T-cell (primary cell): ENCODE results near the gene GYG2. TPM values are rescaled to one million over a fixed set of nuclear protein-coding genes. Genes with fewer than 3 reads are reported as not detected.
A peak's percentile ranks its signal among the peaks of the same experiment; 100 is the strongest.
"Not testable (repeated sequence)": the region's sequence is repeated elsewhere in the genome, so short reads cannot be mapped to it uniquely, and the experiment has no call there.

ENCODE experiments used
- ATAC-seq, 4 experiments: fragments of 200-7000 bp in 3 of 4; fragments of 150-1000 bp in 1 of 4; cut with Tn5 transposase; replicated peaks in 1 of 4; 1 replicate in 3 of 4; 2 replicates in 1 of 4; pipeline ENCODE4 v1.10.0; 2021; ENCODE audit warnings: moderate library complexity in 3 of 4, mild to moderate bottlenecking in 2 of 4, moderate number of reproducible peaks in 1 of 4
- CTCF ChIA-PET, 2 donors: fragments of 300-600 bp; sonication (Branson Sonifier 250); formaldehyde crosslinking; loops; one replicate each; lab custom pipeline; 2022; ENCODE audit warnings: antibody characterized with exemption in 2 of 2; lab: Charles Lee
- POLR2A ChIA-PET, 2 donors: fragments of 300-600 bp; sonication (Branson Sonifier 250); formaldehyde crosslinking; loops; one replicate each; lab custom pipeline; 2022; ENCODE audit warnings: antibody characterized with exemption in 2 of 2; lab: Charles Lee
- DNase-seq, 35 experiments: peaks; one replicate each; pipeline versions ENCODE4 v3.0.0 to v3.0.0-alpha.2; 2013 to 2023
- H3K27ac ChIP-seq: one replicate; pipeline ENCODE4 v1.5.1; 2013; ENCODE audit warnings: low read length
- H3K27me3 ChIP-seq, 2 experiments: replicated peaks in 1 of 2; 1 replicate in 1 of 2; 2 replicates in 1 of 2; pipeline versions ENCODE4 v1.6.1 to v1.7.0; 2013; ENCODE audit warnings: low read length in 1 of 2, mixed read lengths in 1 of 2; ENCODE audit not compliant: control insufficient read depth in 2 of 2, insufficient read depth in 2 of 2; ENCODE audit errors: extremely low read depth in 1 of 2
- H3K36me3 ChIP-seq, 2 donors: 1 replicate in 1 of 2; 2 replicates in 1 of 2; pipeline versions ENCODE4 v1.6.1 to v1.7.0; 2013; ENCODE audit warnings: low read length in 1 of 2; ENCODE audit not compliant: control insufficient read depth in 2 of 2, insufficient read depth in 1 of 2; ENCODE audit errors: extremely low read depth in 1 of 2
- H3K4me1 ChIP-seq, 2 experiments: 1 replicate in 1 of 2; 2 replicates in 1 of 2; pipeline versions ENCODE4 v1.6.1 to v1.7.0; 2013; ENCODE audit warnings: low read length in 2 of 2, mixed read lengths in 1 of 2; ENCODE audit not compliant: insufficient read depth in 2 of 2, control insufficient read depth in 1 of 2; ENCODE audit errors: extremely low read depth in 1 of 2
- H3K4me3 ChIP-seq, 2 donors: 1 replicate in 1 of 2; 2 replicates in 1 of 2; pipeline versions ENCODE4 v1.5.1 to v1.7.0; 2013; ENCODE audit warnings: mild to moderate bottlenecking in 2 of 2, low read length in 1 of 2, moderate library complexity in 1 of 2; ENCODE audit not compliant: control insufficient read depth in 1 of 2; ENCODE audit errors: extremely low read depth in 1 of 2
- H3K9me3 ChIP-seq: 2 replicates; pipeline ENCODE4 v1.7.0; 2013
- H3K27ac Mint-ChIP-seq, 2 donors: one replicate each; pipeline ENCODE4 v1.8.0; 2020 to 2021; ENCODE audit warnings: mild to moderate bottlenecking in 2 of 2, mixed read lengths in 2 of 2
- H3K27me3 Mint-ChIP-seq, 2 donors: one replicate each; pipeline ENCODE4 v1.8.0; 2021 to 2022; ENCODE audit warnings: mixed read lengths in 2 of 2
- H3K36me3 Mint-ChIP-seq: one replicate; pipeline ENCODE4 v1.8.0; 2021; ENCODE audit warnings: mixed read lengths
- H3K4me1 Mint-ChIP-seq, 3 donors: one replicate each; pipeline ENCODE4 v1.8.0; 2020 to 2022; ENCODE audit warnings: mixed read lengths in 3 of 3, mild to moderate bottlenecking in 1 of 3
- H3K4me3 Mint-ChIP-seq, 3 donors: one replicate each; pipeline ENCODE4 v1.8.0; 2020 to 2022; ENCODE audit warnings: mild to moderate bottlenecking in 3 of 3, mixed read lengths in 3 of 3, moderate library complexity in 3 of 3
- H3K9me3 Mint-ChIP-seq, 3 donors: one replicate each; pipeline ENCODE4 v1.8.0; 2020 to 2022; ENCODE audit warnings: mixed read lengths in 3 of 3
- WGBS: methylation state at CpG from one replicate; pipeline ENCODE4 v1.1.5; 2013; ENCODE audit warnings: missing lambda C conversion rate; ENCODE audit not compliant: insufficient coverage; 5-methylcytosine and 5-hydroxymethylcytosine counted together
- total RNA-seq, 35 experiments: library from RNA in 6 of 35; stranded (reverse) in 6 of 35; fragments of 120-200 nt in 1 of 35; gene quantifications; one replicate each; pipeline versions ENCODE4 v1.2.1 to v1.2.4 and lab custom pipeline; 2013 to 2026

The GYG2 gene
- total RNA-seq, 5 donors from 2014 or later (not counting 1 experiment from before 2014, with no cell fraction given), result 0.23 TPM; not detected in 4

- POLR2A ChIA-PET, result no interaction called here
- CTCF ChIA-PET, result no interaction called here
- Histone ChIP-seq H3K4me1 (peaks cover 0 to 15% of the 10 kb centered on the region in 2 experiments), H3K9me3 (no peaks in the 10 kb centered on the region), H3K27me3 (no peaks in the 10 kb centered on the region), H3K4me3 (no peak overlapping the region), H3K27ac (no peak overlapping the region), H3K36me3 (no peaks in the 10 kb centered on the region)
- Mint-ChIP-seq H3K27me3 (peaks cover 0 to 8% of the 10 kb centered on the region in 2 donors), H3K36me3 (no peaks in the 10 kb centered on the region), H3K4me1 (peaks cover 13 to 18% (median 16%) of the 10 kb centered on the region in 3 donors), H3K9me3 (no peaks in the 10 kb centered on the region), H3K4me3 (no peak overlapping the region), H3K27ac (no peak overlapping the region)
- 40% methylated on average over 1 of the region's 9 CpGs for WGBS
- no peak for ATAC-seq
- DNase-seq, result no peak
Measured at GRCh38 chrX:2894885-2895292, 66.2 kb downstream of the GYG2 start.

- Mint-ChIP-seq H3K4me1 (peaks cover 11 to 13% (median 12%) of the 10 kb centered on the region in 3 donors), H3K36me3 (no peaks in the 10 kb centered on the region), H3K4me3 (no peak overlapping the region), H3K27ac (no peak overlapping the region), H3K27me3 (peaks cover 0 to 18% of the 10 kb centered on the region in 2 donors), H3K9me3 (peaks cover 0 to under 1% (median 0%) of the 10 kb centered on the region in 3 donors)
- no peaks in the 10 kb centered on the region for H3K27me3 ChIP-seq
- POLR2A ChIA-PET, result no interaction called here
- CTCF ChIA-PET, result no interaction called here
- H3K4me3 ChIP-seq, result no peak overlapping the region
- no peak overlapping the region for H3K27ac ChIP-seq
- H3K36me3 ChIP-seq, result no peaks in the 10 kb centered on the region
- WGBS, result 98% methylated on average over 8 of the region's 12 CpGs
- DNase-seq (no peak), ATAC-seq (no peak)
- no peaks in the 10 kb centered on the region for H3K9me3 ChIP-seq
- H3K4me1 ChIP-seq, result peaks cover 0 to 13% of the 10 kb centered on the region in 2 experiments
Measured at GRCh38 chrX:2897311-2897689, 68.6 kb downstream of the GYG2 start.

- Mint-ChIP-seq H3K4me1 (peaks cover 11 to 13% (median 12%) of the 10 kb centered on the region in 3 donors), H3K4me3 (peak overlapping the region in 1 of 3 donors; percentile 30), H3K27me3 (peaks cover 0 to 21% of the 10 kb centered on the region in 2 donors)
- H3K36me3 Mint-ChIP-seq, CTCF ChIA-PET, H3K9me3 ChIP-seq, H3K27me3 ChIP-seq, POLR2A ChIA-PET, H3K27ac Mint-ChIP-seq, H3K9me3 Mint-ChIP-seq, H3K36me3 ChIP-seq, H3K4me3 ChIP-seq, H3K27ac ChIP-seq: not testable (repeated sequence)
- ATAC-seq, result peak in 2 of 4 experiments; percentile 46 to 63
- peak in 30 of 35 experiments; percentile 0 to 46 (median 14) for DNase-seq
- H3K4me1 ChIP-seq, result peaks cover 0 to 13% of the 10 kb centered on the region in 2 experiments
- 43% methylated on average over 6 of the region's 22 CpGs for WGBS
Measured at GRCh38 chrX:2897690-2898623, 69.2 kb downstream of the GYG2 start.

- no peak overlapping the region for H3K27ac ChIP-seq
- WGBS, result 100% methylated on average over 1 of the region's 13 CpGs
- H3K4me3 ChIP-seq, result no peak overlapping the region
- CTCF ChIA-PET, result no interaction called here
- no peaks in the 10 kb centered on the region for H3K36me3 ChIP-seq
- Mint-ChIP-seq H3K27ac (no peak overlapping the region), H3K4me3 (no peak overlapping the region), H3K36me3 (no peaks in the 10 kb centered on the region), H3K27me3 (peaks cover 0 to 20% of the 10 kb centered on the region in 2 donors), H3K4me1 (peaks cover 11 to 13% (median 12%) of the 10 kb centered on the region in 3 donors), H3K9me3 (peaks cover 3 to 9% (median 6%) of the 10 kb centered on the region in 3 donors)
- H3K27me3 ChIP-seq, result no peaks in the 10 kb centered on the region
- H3K9me3 ChIP-seq, result no peaks in the 10 kb centered on the region
- ATAC-seq (no peak), DNase-seq (no peak)
- POLR2A ChIA-PET, result no interaction called here
- peaks cover 0 to 13% of the 10 kb centered on the region in 2 experiments for H3K4me1 ChIP-seq
Measured at GRCh38 chrX:2898846-2899512, 70.2 kb downstream of the GYG2 start.

- Histone ChIP-seq H3K36me3 (no peaks in the 10 kb centered on the region), H3K9me3 (no peaks in the 10 kb centered on the region), H3K27me3 (no peaks in the 10 kb centered on the region), H3K4me3 (no peak overlapping the region), H3K27ac (no peak overlapping the region), H3K4me1 (peaks cover 0 to 13% of the 10 kb centered on the region in 2 experiments)
- Mint-ChIP-seq H3K9me3 (peaks cover 3 to 13% (median 11%) of the 10 kb centered on the region in 3 donors), H3K27ac (no peak overlapping the region), H3K27me3 (peaks cover 0 to 17% of the 10 kb centered on the region in 2 donors), H3K4me3 (no peak overlapping the region), H3K36me3 (no peaks in the 10 kb centered on the region), H3K4me1 (peaks cover 11 to 13% (median 12%) of the 10 kb centered on the region in 3 donors)
- ChIA-PET POLR2A (no interaction called here), CTCF (no interaction called here)
- ATAC-seq (no peak), DNase-seq (no peak)
- 100% methylated on average over 2 of the region's 9 CpGs for WGBS
Measured at GRCh38 chrX:2901367-2902036, 72.8 kb downstream of the GYG2 start.

- no peaks in the 10 kb centered on the region for H3K9me3 ChIP-seq
- no peak overlapping the region for H3K27ac Mint-ChIP-seq
- WGBS, result no CpG with 5 or more reads among the region's 1 CpG
- ATAC-seq (no peak), DNase-seq (no peak)
- H3K27ac ChIP-seq, result no peak overlapping the region
- H3K4me1 ChIP-seq, result peaks cover 0 to 5% of the 10 kb centered on the region in 2 experiments
- H3K36me3 ChIP-seq, result no peaks in the 10 kb centered on the region
- H3K4me3 ChIP-seq, result no peak overlapping the region
- peaks cover 3 to 14% (median 11%) of the 10 kb centered on the region in 3 donors for H3K9me3 Mint-ChIP-seq
- POLR2A ChIA-PET, result no interaction called here
- H3K4me3 Mint-ChIP-seq, result no peak overlapping the region
- peaks cover 7 to 9% (median 7%) of the 10 kb centered on the region in 3 donors for H3K4me1 Mint-ChIP-seq
- no peaks in the 10 kb centered on the region for H3K27me3 ChIP-seq
- H3K36me3 Mint-ChIP-seq, result peaks cover 1% of the 10 kb centered on the region
- H3K27me3 Mint-ChIP-seq, result peaks cover 0 to 17% of the 10 kb centered on the region in 2 donors
- CTCF ChIA-PET, result no interaction called here
Measured at GRCh38 chrX:2902841-2903240, 74.1 kb downstream of the GYG2 start.
